Measurements from ENCODE around the gene ADGRG4.

Gene ADGRG4

GRCh38 chrX:136292656-136293055 is 8.1 kb upstream of the ADGRG4 start:
- H3K4me2 ChIP-seq (ENCODE audit: low read depth, low read length, poor library complexity, severe bottlenecking) = no peak overlapping the region
- no peaks in the 10 kb centered on the region for H3K27me3 ChIP-seq (ENCODE audit: insufficient read depth, low read length, poor library complexity, severe bottlenecking)
- no peaks in the 10 kb centered on the region for H3K9me2 ChIP-seq (replicated peaks; ENCODE audit: low read depth, low read length)
- no peak overlapping the region for H3K9ac ChIP-seq (ENCODE audit: low read depth, low read length, poor library complexity, severe bottlenecking)
- TF ChIP-seq CTCF (conservative IDR thresholded peaks at IDR 0.05; ENCODE audit: low read length) (no peak), EZH2phosphoT487 (IDR thresholded peaks at IDR 0.05; ENCODE audit: borderline replicate concordance) (no peak)
- H3K9me3 ChIP-seq (ENCODE audit: insufficient read depth, low read depth, low read length) = no peaks in the 10 kb centered on the region
- H2AFZ ChIP-seq (ENCODE audit: low read length) = no peak overlapping the region
- no peak overlapping the region for H3K4me3 ChIP-seq (ENCODE audit: low read length, poor library complexity, severe bottlenecking)
- no peaks in the 10 kb centered on the region for H4K20me1 ChIP-seq (ENCODE audit: insufficient read depth, low read length, poor library complexity, severe bottlenecking)
- no peaks in the 10 kb centered on the region for H3K4me1 ChIP-seq (ENCODE audit: insufficient read depth, low read length, poor library complexity, severe bottlenecking)
- H3K36me3 ChIP-seq (ENCODE audit: insufficient read depth, low read length) = no peaks in the 10 kb centered on the region
- H3K79me2 ChIP-seq (ENCODE audit: insufficient read depth, low read length) = no peaks in the 10 kb centered on the region
- no peaks in the 10 kb centered on the region for H3F3A ChIP-seq (ENCODE audit: low read depth)

DNA sequence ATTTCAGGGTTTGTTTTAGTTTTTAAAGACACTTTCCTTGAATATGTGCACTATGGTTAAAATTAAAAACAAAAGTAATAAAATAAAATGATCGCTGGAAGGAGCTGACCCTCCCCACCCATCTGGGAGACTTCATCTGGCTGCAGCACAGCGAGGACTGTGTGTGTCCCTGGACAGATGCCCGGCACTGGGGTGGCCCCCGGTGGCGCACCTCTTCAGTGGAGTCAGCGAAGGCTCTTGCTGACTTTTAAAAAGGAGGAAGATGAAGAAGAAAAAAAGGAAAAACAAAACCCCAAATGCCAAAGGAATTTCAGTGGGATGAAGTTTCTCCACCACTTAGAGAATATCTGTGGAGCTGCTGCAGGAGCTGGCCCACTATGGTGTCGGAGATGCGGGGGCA is 5.4 kb upstream of the ADGRG4 start:
- Histone ChIP-seq H3K27me3 (ENCODE audit: insufficient read depth, low read length, poor library complexity, severe bottlenecking) (no peaks in the 10 kb centered on the region), H4K20me1 (ENCODE audit: insufficient read depth, low read length, poor library complexity, severe bottlenecking) (no peaks in the 10 kb centered on the region)

DNA sequence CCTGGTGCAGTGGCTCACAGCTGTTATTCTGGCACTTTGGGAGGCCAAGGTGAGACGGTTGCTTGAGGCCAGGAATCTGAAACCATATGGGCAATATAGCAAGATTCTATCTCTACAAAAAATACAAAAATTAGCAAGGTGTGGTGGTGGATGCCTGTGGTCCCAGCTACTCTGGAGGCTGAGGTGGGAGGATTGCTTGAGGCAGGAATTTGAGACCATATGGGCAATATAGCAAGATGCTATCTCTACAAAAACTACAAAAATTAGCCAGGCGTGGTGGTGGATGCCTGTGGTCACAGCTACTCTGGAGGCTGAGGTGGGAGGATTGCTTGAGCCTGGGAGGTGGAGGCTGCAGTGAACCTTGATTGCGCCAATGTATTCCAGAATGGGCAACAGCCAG is 2.3 kb downstream of the ADGRG4 start:
- no peak overlapping the region for H3K9ac ChIP-seq (ENCODE audit: low read depth, low read length, poor library complexity, severe bottlenecking)

More for the DNA sequence above, 5.4 kb upstream of the ADGRG4 start:
- Histone ChIP-seq H3F3A (ENCODE audit: low read depth) (no peaks in the 10 kb centered on the region), H3K79me2 (ENCODE audit: insufficient read depth, low read length) (no peaks in the 10 kb centered on the region), H3K4me3 (ENCODE audit: low read length, poor library complexity, severe bottlenecking) (no peak overlapping the region), H3K9me2 (replicated peaks; ENCODE audit: low read depth, low read length) (no peaks in the 10 kb centered on the region), H2AFZ (ENCODE audit: low read length) (no peak overlapping the region), H3K4me1 (ENCODE audit: insufficient read depth, low read length, poor library complexity, severe bottlenecking) (no peaks in the 10 kb centered on the region), H3K36me3 (ENCODE audit: insufficient read depth, low read length) (no peaks in the 10 kb centered on the region), H3K9ac (ENCODE audit: low read depth, low read length, poor library complexity, severe bottlenecking) (no peak overlapping the region), H3K4me2 (ENCODE audit: low read depth, low read length, poor library complexity, severe bottlenecking) (no peak overlapping the region), H3K9me3 (ENCODE audit: insufficient read depth, low read depth, low read length) (no peaks in the 10 kb centered on the region)
- no peak for TF ChIP-seq EZH2phosphoT487 (IDR thresholded peaks at IDR 0.05; ENCODE audit: borderline replicate concordance)
- no peak for TF ChIP-seq CTCF (conservative IDR thresholded peaks at IDR 0.05; ENCODE audit: low read length)

More for the DNA sequence above, 2.3 kb downstream of the ADGRG4 start:
- Histone ChIP-seq H3K36me3 (ENCODE audit: insufficient read depth, low read length) (no peaks in the 10 kb centered on the region), H3K9me2 (replicated peaks; ENCODE audit: low read depth, low read length) (no peaks in the 10 kb centered on the region), H3K27me3 (ENCODE audit: insufficient read depth, low read length, poor library complexity, severe bottlenecking) (no peaks in the 10 kb centered on the region), H3K79me2 (ENCODE audit: insufficient read depth, low read length) (no peaks in the 10 kb centered on the region), H3F3A (ENCODE audit: low read depth) (no peaks in the 10 kb centered on the region), H2AFZ (ENCODE audit: low read length) (no peak overlapping the region), H4K20me1 (ENCODE audit: insufficient read depth, low read length, poor library complexity, severe bottlenecking) (no peaks in the 10 kb centered on the region), H3K4me3 (ENCODE audit: low read length, poor library complexity, severe bottlenecking) (no peak overlapping the region), H3K4me2 (ENCODE audit: low read depth, low read length, poor library complexity, severe bottlenecking) (no peak overlapping the region), H3K9me3 (ENCODE audit: insufficient read depth, low read depth, low read length) (no peaks in the 10 kb centered on the region), H3K4me1 (ENCODE audit: insufficient read depth, low read length, poor library complexity, severe bottlenecking) (no peaks in the 10 kb centered on the region)
- no peak for TF ChIP-seq EZH2phosphoT487 (IDR thresholded peaks at IDR 0.05; ENCODE audit: borderline replicate concordance)
- TF ChIP-seq CTCF (conservative IDR thresholded peaks at IDR 0.05; ENCODE audit: low read length) = no peak

Measured in Loucy (cell line).